Endothelial cell of umbilical vein (primary cell): ENCODE data around the gene RAI1. TPM values are rescaled to one million over a fixed set of nuclear protein-coding genes. Genes with fewer than 3 reads are reported as not detected.

ENCODE experiments used
- BruUV-seq: library from RNA; stranded (reverse); fragments of 400-500 nt; replicated peaks from 2 replicates; lab custom pipeline; 2021; lab: Mats Ljungman, UMichigan
- CTCF ChIA-PET: fragments of 300-600, 350-600 bp; sonication (Branson Sonifier 250); formaldehyde crosslinking; loops from one replicate; lab custom pipeline; 2021; ENCODE audit warnings: antibody characterized with exemption, inconsistent platforms; lab: Charles Lee
- POLR2A ChIA-PET: fragments of 300-600, 350-600 bp; sonication (Branson Sonifier 250); formaldehyde crosslinking; loops from one replicate; lab custom pipeline; 2021; ENCODE audit warnings: antibody characterized with exemption, inconsistent platforms; lab: Charles Lee
- DNase-seq: peaks from one replicate; pipeline ENCODE4 v3.0.0-alpha.2; 2011; ENCODE audit warnings: low read depth, low spot score
- FAIRE-seq: peaks from 2 replicates; lab custom pipeline; 2011; peaks lifted over from hg19 to GRCh38; lab: Jason Lieb, UNC
- H2AFZ ChIP-seq: 2 replicates; pipeline ENCODE4 v1.6.0; 2012; ENCODE audit warnings: low read depth, low read length, control low read depth, inconsistent platforms
- H3K27ac ChIP-seq: 2 replicates; pipeline ENCODE4 v1.5.1; 2011; ENCODE audit warnings: low read depth, mild to moderate bottlenecking, control low read depth, low read length, moderate library complexity; ENCODE audit not compliant: insufficient read depth
- H3K27me3 ChIP-seq, 2 experiments: 2 replicates each; pipeline versions ENCODE4 v1.6.0 to v1.6.1; 2011; ENCODE audit warnings: low read length in 2 of 2, mixed read lengths in 1 of 2; ENCODE audit not compliant: control insufficient read depth in 2 of 2, insufficient read depth in 2 of 2
- H3K36me3 ChIP-seq, 2 experiments: 2 replicates in 1 of 2; 3 replicates in 1 of 2; pipeline ENCODE4 v1.5.1; 2011; ENCODE audit warnings: low read length in 2 of 2, mild to moderate bottlenecking in 1 of 2, moderate library complexity in 1 of 2; ENCODE audit not compliant: control insufficient read depth in 2 of 2, insufficient read depth in 2 of 2; ENCODE audit errors: extremely low read depth in 1 of 2
- H3K4me1 ChIP-seq: 3 replicates; pipeline ENCODE4 v1.5.1; 2011; ENCODE audit warnings: mild to moderate bottlenecking, low read length; ENCODE audit not compliant: control insufficient read depth, insufficient read depth; ENCODE audit errors: extremely low read depth
- H3K4me2 ChIP-seq: 2 replicates; pipeline ENCODE4 v1.6.1; 2011; ENCODE audit warnings: low read length, control low read depth, mixed read lengths; ENCODE audit not compliant: insufficient read depth
- H3K4me3 ChIP-seq, 3 experiments: fragments of 200-600 bp in 1 of 3; sonication (generic), shearing (Covaris generic) in 1 of 3; replicated peaks in 1 of 3; 2 replicates each; pipeline ENCODE4 v1.5.1; 2011 to 2016; ENCODE audit warnings: control low read depth in 3 of 3, low read length in 3 of 3, mild to moderate bottlenecking in 2 of 3, inconsistent platforms in 1 of 3, low read depth in 1 of 3, moderate library complexity in 1 of 3; ENCODE audit not compliant: insufficient read depth in 1 of 3
- H3K79me2 ChIP-seq: 2 replicates; pipeline ENCODE4 v1.6.0; 2012; ENCODE audit warnings: low read length, inconsistent platforms; ENCODE audit not compliant: control insufficient read depth, insufficient read depth
- H3K9ac ChIP-seq: replicated peaks from 2 replicates; pipeline ENCODE3; 2011; ENCODE audit warnings: low read length, control low read depth; ENCODE audit not compliant: insufficient read depth; ENCODE audit errors: extremely low read depth
- H3K9me1 ChIP-seq: replicated peaks from 3 replicates; pipeline ENCODE4 v1.6.0; 2011; ENCODE audit warnings: mild to moderate bottlenecking, low read length; ENCODE audit not compliant: control insufficient read depth, insufficient read depth; ENCODE audit errors: extremely low read depth
- H3K9me3 ChIP-seq: replicated peaks from 2 replicates; pipeline ENCODE4 v1.5.1; 2012; ENCODE audit warnings: low read length, inconsistent platforms; ENCODE audit not compliant: control insufficient read depth, insufficient read depth
- H4K20me1 ChIP-seq: replicated peaks from 2 replicates; pipeline ENCODE3; 2011; ENCODE audit warnings: mild to moderate bottlenecking, low read length; ENCODE audit not compliant: control insufficient read depth, insufficient read depth; ENCODE audit errors: extremely low read depth
- CTCF ChIP-seq, 2 donors: IDR thresholded peaks; 1 replicate in 1 of 2; 2 replicates in 1 of 2; pipeline ENCODE4 v1.5.1; 2011; ENCODE audit warnings: low read length in 2 of 2, mild to moderate bottlenecking in 2 of 2, moderate library complexity in 2 of 2, control low read depth in 1 of 2, inconsistent platforms in 1 of 2, low read depth in 1 of 2; ENCODE audit not compliant: insufficient read depth in 1 of 2; ENCODE audit errors: extremely low read depth in 1 of 2
- FOS ChIP-seq: IDR thresholded peaks from 2 replicates; pipeline ENCODE4 v1.6.1; 2011; ENCODE audit warnings: mild to moderate bottlenecking, low read length, moderate library complexity, borderline replicate concordance; ENCODE audit not compliant: insufficient read depth
- GATA2 ChIP-seq: IDR thresholded peaks from 2 replicates; pipeline ENCODE4 v1.7.0; 2011; ENCODE audit warnings: low read depth, mild to moderate bottlenecking, moderate library complexity, mixed read lengths, low read length; ENCODE audit not compliant: insufficient read length, insufficient read depth
- POLR2A ChIP-seq: IDR thresholded peaks from 2 replicates; pipeline ENCODE4 v1.6.1; 2012; ENCODE audit warnings: low read depth, mild to moderate bottlenecking, control low read depth, low read length
- POLR2AphosphoS5 ChIP-seq: IDR thresholded peaks from 2 replicates; pipeline ENCODE4 v1.6.1; 2012; ENCODE audit warnings: low read depth, mild to moderate bottlenecking, control low read depth, low read length, moderate library complexity; ENCODE audit not compliant: insufficient read depth
- dilution Hi-C: fragments of 300-500 bp; cut with MboI; formaldehyde crosslinking; loops from one replicate; pipeline ENCODE4 v1.15.0; 2019; ENCODE audit warnings: low sequenced_read_pairs; ENCODE audit not compliant: extremely low pct_ligation_motif_present
- intact Hi-C: fragments of 100-400 bp; cut with micrococcal nuclease; formaldehyde crosslinking; loops from one replicate; pipeline ENCODE4 v1.10.0; 2022
- polyA plus RNA-seq, 4 experiments: library from polyadenylated mRNA; depleted of rRNA in 3 of 4; stranded (reverse) in 3 of 4; unstranded in 1 of 4; fragments of >200 nt; gene quantifications; 2 replicates each; pipeline versions ENCODE4 v1.2.1 to v1.2.3, GENCODE V29; 2011 to 2012; ENCODE audit warnings: missing spikeins in 1 of 4
- total RNA-seq: library from RNA; stranded (reverse); gene quantifications from 2 replicates; pipeline ENCODE4 v1.2.3, GENCODE V29; 2021

Gene RAI1
- total and polyA plus RNA-seq, 2 donors (not counting 3 experiments of a cell fraction or from before 2014, with no cell fraction given): 7.8 to 43.3 TPM

- ChIA-PET POLR2A (no interaction called here), CTCF (interaction anchor here (1.7 kb wide), 1 partner anchor 122 kb away, joined by 5 read pairs; no protein-coding TSS in a partner anchor)
- no peak for TF ChIP-seq GATA2
- no peak for TF ChIP-seq FOS
- H3K4me1 ChIP-seq: no peaks in the 10 kb centered on the region
- intact Hi-C loops: no loop called here
- H4K20me1 ChIP-seq: no peaks in the 10 kb centered on the region
- H3K79me2 ChIP-seq: no peaks in the 10 kb centered on the region
- no peaks in the 10 kb centered on the region for H3K27me3 ChIP-seq
- BruUV-seq: no TSS peak
- H3K27ac ChIP-seq: no peak overlapping the region
- no peak overlapping the region for H2AFZ ChIP-seq
- no peaks in the 10 kb centered on the region for H3K9me1 ChIP-seq
- H3K4me2 ChIP-seq: no peak overlapping the region
- FAIRE-seq (no peak), DNase-seq (no peak)
- peaks cover 10 to 43% of the 10 kb centered on the region in 2 experiments for H3K36me3 ChIP-seq
- H3K4me3 ChIP-seq: no peak overlapping the region
- no peaks in the 10 kb centered on the region for H3K9me3 ChIP-seq
- dilution Hi-C loops: no loop called here
- H3K9ac ChIP-seq: no peak overlapping the region
Measured at GRCh38 chr17:17800504-17801021, 119.3 kb downstream of the RAI1 start.

GRCh38 chr17:17801800-17802481, 120.7 kb downstream of the RAI1 start:
- ChIA-PET POLR2A (no interaction called here), CTCF (interaction anchor here (1.7 kb wide), 1 partner anchor 123 kb away, joined by 5 read pairs; no protein-coding TSS in a partner anchor)
- Histone ChIP-seq H3K27ac (no peak overlapping the region), H3K27me3 (no peaks in the 10 kb centered on the region), H3K4me3 (no peak overlapping the region), H3K9ac (no peak overlapping the region), H3K9me3 (no peaks in the 10 kb centered on the region), H3K36me3 (peaks cover 5 to 38% of the 10 kb centered on the region in 2 experiments), H4K20me1 (no peaks in the 10 kb centered on the region), H3K79me2 (no peaks in the 10 kb centered on the region), H3K4me1 (no peaks in the 10 kb centered on the region), H3K9me1 (no peaks in the 10 kb centered on the region), H3K4me2 (no peak overlapping the region), H2AFZ (no peak overlapping the region)
- DNase-seq (no peak), FAIRE-seq (no peak)
- intact Hi-C loops (no loop called here), dilution Hi-C loops (no loop called here)
- no TSS peak for BruUV-seq
- TF ChIP-seq GATA2 (no peak), FOS (no peak), POLR2A (no peak), CTCF (IDR thresholded peaks at IDR 0.05; ENCODE audit: extremely low read depth in 1 of 2, insufficient read depth in 1 of 2, low read depth in 1 of 2, low read length in 2 of 2) (no peak), POLR2AphosphoS5 (no peak)
